HepG2 (cell line): ENCODE data around the gene WDCP. TPM values are rescaled to one million over a fixed set of nuclear protein-coding genes. Genes with fewer than 3 reads are reported as not detected.
A peak's percentile ranks its signal among the peaks of the same experiment; 100 is the strongest.

Source experiments
- FIP1L1 ChIP-seq: fragments of 200-400 bp; formaldehyde crosslinking; IDR thresholded peaks from 2 replicates; pipeline ENCODE4 v1.6.1; 2018; ENCODE audit warnings: low read depth, mild to moderate bottlenecking, low read length, moderate library complexity, borderline replicate concordance; ENCODE audit not compliant: insufficient read depth
- HNF1A ChIP-seq, 2 experiments: sonication (generic) in 1 of 2; formaldehyde crosslinking in 1 of 2; IDR thresholded peaks; 2 replicates each; pipeline versions ENCODE4 v1.4.0 to v1.6.1; 2016 to 2020; ENCODE audit warnings: borderline replicate concordance in 1 of 2, low read depth in 1 of 2, mild to moderate bottlenecking in 1 of 2, missing genetic modification reagents in 1 of 2
- IRF2 ChIP-seq: IDR thresholded peaks from 2 replicates; pipeline ENCODE4 v1.6.1; 2018; ENCODE audit warnings: missing genetic modification reagents, missing compliant biosample characterization
- IRX3 ChIP-seq: sonication (generic); formaldehyde crosslinking; IDR thresholded peaks from 2 replicates; pipeline ENCODE4 v1.8.1; 2023; ENCODE audit warnings: mild to moderate bottlenecking, low read depth, missing genetic modification reagents, borderline replicate concordance
- JUN ChIP-seq: sonication (generic); formaldehyde crosslinking; IDR thresholded peaks from 2 replicates; pipeline ENCODE4 v1.4.0; 2020; ENCODE audit warnings: mild to moderate bottlenecking, missing genetic modification reagents
- JUNB ChIP-seq: sonication (generic); formaldehyde crosslinking; IDR thresholded peaks from 2 replicates; pipeline ENCODE4 v1.8.0; 2022; ENCODE audit warnings: missing genetic modification reagents, mild to moderate bottlenecking, borderline replicate concordance
- MTF2 ChIP-seq: sonication (generic); formaldehyde crosslinking; IDR thresholded peaks from 2 replicates; pipeline ENCODE4 v1.5.0; 2020; ENCODE audit warnings: missing genetic modification reagents, borderline replicate concordance
- MXD1 ChIP-seq: sonication (generic); formaldehyde crosslinking; IDR thresholded peaks from 2 replicates; pipeline ENCODE4 v1.4.0; 2020; ENCODE audit warnings: mild to moderate bottlenecking, missing genetic modification reagents
- POLR2G ChIP-seq: fragments of 200-400 bp; formaldehyde crosslinking; IDR thresholded peaks from 2 replicates; pipeline ENCODE4 v1.6.1; 2018; ENCODE audit warnings: mild to moderate bottlenecking, low read depth, low read length, moderate library complexity
- STAT5B ChIP-seq: sonication (generic); formaldehyde crosslinking; IDR thresholded peaks from 2 replicates; pipeline ENCODE4 v1.4.0; 2020; ENCODE audit warnings: missing genetic modification reagents
- ZBTB26 ChIP-seq: IDR thresholded peaks from 2 replicates; pipeline ENCODE4 v1.6.1; 2016; ENCODE audit warnings: missing compliant biosample characterization, missing genetic modification reagents, borderline replicate concordance
- ZBTB34 ChIP-seq: sonication (generic); formaldehyde crosslinking; IDR thresholded peaks from 2 replicates; pipeline ENCODE4 v1.8.0; 2022; ENCODE audit warnings: mild to moderate bottlenecking, missing genetic modification reagents
- ZFAT ChIP-seq: sonication (generic); formaldehyde crosslinking; conservative IDR thresholded peaks from 2 replicates; pipeline ENCODE4 v1.8.1; 2023; ENCODE audit warnings: missing genetic modification reagents, inconsistent platforms
- ZFP1 ChIP-seq: IDR thresholded peaks from 2 replicates; pipeline ENCODE4 v1.6.1; 2016
- ZNF232 ChIP-seq: sonication (generic); formaldehyde crosslinking; IDR thresholded peaks from 2 replicates; pipeline ENCODE4 v1.4.0; 2020; ENCODE audit warnings: missing genetic modification reagents, borderline replicate concordance
- ZNF33B ChIP-seq: sonication (generic); formaldehyde crosslinking; IDR thresholded peaks from 2 replicates; pipeline ENCODE4 v1.5.1; 2020; ENCODE audit warnings: mild to moderate bottlenecking, missing genetic modification reagents
- ZNF362 ChIP-seq: sonication (generic); formaldehyde crosslinking; IDR thresholded peaks from 2 replicates; pipeline ENCODE4 v1.4.0; 2020; ENCODE audit warnings: missing genetic modification reagents, mild to moderate bottlenecking, borderline replicate concordance
- ZNF562 ChIP-seq: sonication (generic); formaldehyde crosslinking; IDR thresholded peaks from 2 replicates; pipeline ENCODE4 v1.8.0; 2022; ENCODE audit warnings: missing genetic modification reagents, borderline replicate concordance
- ZNF619 ChIP-seq: sonication (generic); formaldehyde crosslinking; IDR thresholded peaks from 2 replicates; pipeline ENCODE4 v1.4.0; 2020; ENCODE audit warnings: mild to moderate bottlenecking, missing genetic modification reagents
- ZNF749 ChIP-seq: sonication (generic); formaldehyde crosslinking; IDR thresholded peaks from 2 replicates; pipeline ENCODE4 v1.8.0; 2022; ENCODE audit warnings: mild to moderate bottlenecking, missing genetic modification reagents, moderate library complexity, borderline replicate concordance
- polyA plus RNA-seq, 8 experiments: library from polyadenylated mRNA; depleted of rRNA in 3 of 8; stranded (reverse) in 7 of 8; unstranded in 1 of 8; fragments of >200 nt; fragmentation: Illumina TruSeq in 4 of 8; extraction: Trizol in 4 of 8; gene quantifications; 2 replicates each; pipeline versions ENCODE4 v1.2.1 to v1.2.3, GENCODE V29; 2011 to 2016; ENCODE audit warnings: low read depth in 4 of 8, missing spikeins in 1 of 8, mixed read lengths in 1 of 8; ENCODE audit not compliant: insufficient read depth in 1 of 8
- total RNA-seq, 5 experiments: library from RNA; depleted of rRNA; stranded (reverse); fragments of >200 nt; fragmentation: Illumina TruSeq; extraction: Trizol; gene quantifications; 2 replicates each; pipeline ENCODE4 v1.2.3, GENCODE V29; 2016; ENCODE audit warnings: low read depth in 1 of 5

WDCP gene
- total and polyA plus RNA-seq, 2 of the 13 experiments (the other 11 are each of a cell fraction or from before 2014, with no cell fraction given) = 17.4 to 22.6 TPM

- TF ChIP-seq POLR2G (no peak), ZFP1 (0 out of 2 replicates have a peak, but pooled peaks have one; percentile 28), ZNF232 (CRISPR knock-in tag) (no peak; the same call in 1 of the 2 replicates), ZNF33B (CRISPR knock-in tag) (no peak), ZNF362 (no peak), HNF1A (IDR thresholded peaks at IDR 0.05; ENCODE audit: low read depth) (no peak), HNF1A (CRISPR knock-in tag; IDR thresholded peaks at IDR 0.05; ENCODE audit: borderline replicate concordance) (peak; percentile 63), ZNF619 (CRISPR knock-in tag) (no peak), IRF2 (CRISPR knock-in tag) (0 out of 2 replicates have a peak, but pooled peaks have one; percentile 24), MTF2 (CRISPR knock-in tag) (no peak), MXD1 (CRISPR knock-in tag) (no peak; the same call in 1 of the 2 replicates), JUN (peak; percentile 47; the same call in 1 of the 2 replicates), IRX3 (CRISPR knock-in tag) (peak; percentile 71; the same call in 1 of the 2 replicates), STAT5B (CRISPR knock-in tag) (no peak), ZNF749 (CRISPR knock-in tag) (no peak), ZBTB26 (no peak; the same call in 1 of the 2 replicates), FIP1L1 (no peak), ZNF562 (CRISPR knock-in tag) (no peak), ZBTB34 (CRISPR knock-in tag) (peak; percentile 93), ZFAT (no peak), JUNB (0 out of 2 replicates have a peak, but pooled peaks have one; percentile 22)
These were observed 24.7 kb downstream of the WDCP start (continued) for GRCh38 chr2:24022324-24022974.
